B cell (primary cell): ENCODE measurements around the gene APOL5.

Experiments used
- EZH2 ChIP-seq: IDR thresholded peaks from 2 replicates; pipeline ENCODE4 v1.6.1; 2012; ENCODE audit warnings: borderline replicate concordance, low read depth, mild to moderate bottlenecking, moderate library complexity, low read length; ENCODE audit not compliant: insufficient read depth, poor library complexity, severe bottlenecking
- TF ChIP-seq, protein P1 (sequence below): fragments of 200-600 bp; IDR thresholded peaks from one replicate; pipeline ENCODE4 v1.8.0; 2022; ENCODE audit warnings: antibody characterized with exemption, mild to moderate bottlenecking

DNA sequence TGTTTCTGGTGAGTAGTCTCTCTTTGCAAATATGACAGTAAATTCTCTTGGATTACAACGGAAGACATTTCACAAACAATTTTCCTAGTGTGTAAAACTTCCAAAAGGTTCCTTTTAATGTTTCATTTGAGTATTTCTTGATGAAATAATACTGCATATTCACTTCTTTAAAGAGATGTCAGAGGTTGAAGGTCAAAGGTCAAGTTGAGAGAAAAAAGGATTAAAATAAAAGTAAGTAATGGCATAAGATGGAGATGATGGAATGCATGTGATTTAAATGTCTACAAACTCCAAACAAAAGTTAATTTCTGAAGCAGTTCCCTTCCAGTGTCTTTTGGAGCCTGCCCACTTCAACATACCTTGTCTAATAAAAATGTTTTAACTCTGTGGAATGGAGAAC lies 40.7 kb downstream of the APOL5 start:
- TF ChIP-seq, protein P1, sequence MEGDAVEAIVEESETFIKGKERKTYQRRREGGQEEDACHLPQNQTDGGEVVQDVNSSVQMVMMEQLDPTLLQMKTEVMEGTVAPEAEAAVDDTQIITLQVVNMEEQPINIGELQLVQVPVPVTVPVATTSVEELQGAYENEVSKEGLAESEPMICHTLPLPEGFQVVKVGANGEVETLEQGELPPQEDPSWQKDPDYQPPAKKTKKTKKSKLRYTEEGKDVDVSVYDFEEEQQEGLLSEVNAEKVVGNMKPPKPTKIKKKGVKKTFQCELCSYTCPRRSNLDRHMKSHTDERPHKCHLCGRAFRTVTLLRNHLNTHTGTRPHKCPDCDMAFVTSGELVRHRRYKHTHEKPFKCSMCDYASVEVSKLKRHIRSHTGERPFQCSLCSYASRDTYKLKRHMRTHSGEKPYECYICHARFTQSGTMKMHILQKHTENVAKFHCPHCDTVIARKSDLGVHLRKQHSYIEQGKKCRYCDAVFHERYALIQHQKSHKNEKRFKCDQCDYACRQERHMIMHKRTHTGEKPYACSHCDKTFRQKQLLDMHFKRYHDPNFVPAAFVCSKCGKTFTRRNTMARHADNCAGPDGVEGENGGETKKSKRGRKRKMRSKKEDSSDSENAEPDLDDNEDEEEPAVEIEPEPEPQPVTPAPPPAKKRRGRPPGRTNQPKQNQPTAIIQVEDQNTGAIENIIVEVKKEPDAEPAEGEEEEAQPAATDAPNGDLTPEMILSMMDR: no peak
- no peak for TF ChIP-seq EZH2
